ENCODE data around the gene NCOA7. TPM values are rescaled to one million over a fixed set of nuclear protein-coding genes. Genes with fewer than 3 reads are reported as not detected.

The NCOA7 gene
- total and polyA plus RNA-seq, 11 donors: 3.8 to 23.1 (median 8.2) TPM

DNA sequence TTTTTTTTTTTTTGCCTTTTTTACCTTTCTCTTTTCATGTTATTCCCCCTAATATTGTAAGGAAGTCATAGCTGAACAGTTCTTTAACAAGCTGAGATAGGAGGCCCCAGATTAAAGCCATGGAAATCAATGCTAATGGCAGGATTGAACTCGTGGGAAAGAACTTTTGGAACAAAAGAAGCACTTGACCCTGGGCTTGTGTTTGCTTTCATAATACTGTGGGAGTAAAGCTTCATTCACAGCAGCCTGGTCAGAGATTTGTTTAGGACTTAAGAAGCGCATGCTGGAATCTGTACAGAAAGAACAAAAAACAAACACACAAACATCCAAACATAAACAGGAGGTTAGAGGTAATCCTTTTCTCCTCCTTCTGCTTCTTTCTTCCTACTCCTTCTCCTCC is 36.2 kb upstream of the NCOA7 start:
- H3K9me3 ChIP-seq: no peaks in the 10 kb centered on the region
- ATAC-seq: no peak
- TF ChIP-seq POLR2A (IDR thresholded peaks at IDR 0.05): no peak
- TF ChIP-seq, protein P1, sequence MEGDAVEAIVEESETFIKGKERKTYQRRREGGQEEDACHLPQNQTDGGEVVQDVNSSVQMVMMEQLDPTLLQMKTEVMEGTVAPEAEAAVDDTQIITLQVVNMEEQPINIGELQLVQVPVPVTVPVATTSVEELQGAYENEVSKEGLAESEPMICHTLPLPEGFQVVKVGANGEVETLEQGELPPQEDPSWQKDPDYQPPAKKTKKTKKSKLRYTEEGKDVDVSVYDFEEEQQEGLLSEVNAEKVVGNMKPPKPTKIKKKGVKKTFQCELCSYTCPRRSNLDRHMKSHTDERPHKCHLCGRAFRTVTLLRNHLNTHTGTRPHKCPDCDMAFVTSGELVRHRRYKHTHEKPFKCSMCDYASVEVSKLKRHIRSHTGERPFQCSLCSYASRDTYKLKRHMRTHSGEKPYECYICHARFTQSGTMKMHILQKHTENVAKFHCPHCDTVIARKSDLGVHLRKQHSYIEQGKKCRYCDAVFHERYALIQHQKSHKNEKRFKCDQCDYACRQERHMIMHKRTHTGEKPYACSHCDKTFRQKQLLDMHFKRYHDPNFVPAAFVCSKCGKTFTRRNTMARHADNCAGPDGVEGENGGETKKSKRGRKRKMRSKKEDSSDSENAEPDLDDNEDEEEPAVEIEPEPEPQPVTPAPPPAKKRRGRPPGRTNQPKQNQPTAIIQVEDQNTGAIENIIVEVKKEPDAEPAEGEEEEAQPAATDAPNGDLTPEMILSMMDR (IDR thresholded peaks at IDR 0.05): no peak
- H3K27ac ChIP-seq: peak overlapping the region in 10 of 12 donors; percentile 16 to 99 (median 89)
- WGBS, 4 donors: 56 to 58% (median 56%) methylated on average over 2 of the region's 2 CpGs
- peaks cover 0 to 53% (median 0%) of the 10 kb centered on the region in 9 donors for H3K27me3 ChIP-seq
- intact Hi-C loops (cut with DNase I): loop anchor here in 6 of 10 donors (1.0 to 5.0 kb wide), 3 partner anchors 392 to 442 kb away; no protein-coding TSS in a partner anchor
- peaks cover 0 to 47% (median 10%) of the 10 kb centered on the region in 12 donors for H3K4me1 ChIP-seq
- H3K4me3 ChIP-seq: peak overlapping the region in 1 of 12 donors; percentile 85
- no peak for DNase-seq
- H3K36me3 ChIP-seq: peaks cover 0 to 47% (median 12%) of the 10 kb centered on the region in 9 donors

DNA sequence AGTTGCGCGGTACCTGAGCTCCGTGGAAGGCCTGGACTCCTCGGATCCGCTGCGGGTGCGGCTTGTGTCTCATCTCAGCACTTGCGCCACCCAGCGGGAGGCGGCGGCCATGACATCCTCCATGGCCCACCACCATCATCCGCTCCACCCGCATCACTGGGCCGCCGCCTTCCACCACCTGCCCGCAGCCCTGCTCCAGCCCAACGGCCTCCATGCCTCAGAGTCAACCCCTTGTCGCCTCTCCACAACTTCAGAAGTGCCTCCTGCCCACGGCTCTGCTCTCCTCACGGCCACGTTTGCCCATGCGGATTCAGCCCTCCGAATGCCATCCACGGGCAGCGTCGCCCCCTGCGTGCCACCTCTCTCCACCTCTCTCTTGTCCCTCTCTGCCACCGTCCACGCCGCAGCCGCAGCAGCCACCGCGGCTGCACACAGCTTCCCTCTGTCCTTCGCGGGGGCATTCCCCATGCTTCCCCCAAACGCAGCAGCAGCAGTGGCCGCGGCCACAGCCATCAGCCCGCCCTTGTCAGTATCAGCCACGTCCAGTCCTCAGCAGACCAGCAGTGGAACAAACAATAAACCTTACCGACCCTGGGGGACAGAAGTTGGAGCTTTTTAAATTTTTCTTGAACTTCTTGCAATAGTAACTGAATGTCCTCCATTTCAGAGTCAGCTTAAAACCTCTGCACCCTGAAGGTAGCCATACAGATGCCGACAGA is 31.4 kb upstream of the NCOA7 start:
- peak in 4 of 5 donors; percentile 47 to 67 (median 61) for DNase-seq
- intact Hi-C loops (cut with DNase I): no loop called here
- H3K4me1 ChIP-seq: peaks cover 0 to 66% (median 9%) of the 10 kb centered on the region in 12 donors
- peaks cover 0 to 10% (median 0%) of the 10 kb centered on the region in 9 donors for H3K27me3 ChIP-seq
- H3K9me3 ChIP-seq: no peaks in the 10 kb centered on the region
- TF ChIP-seq POLR2A (IDR thresholded peaks at IDR 0.05): peak in 1 of 2 donors; percentile 27
- TF ChIP-seq, protein P1 (IDR thresholded peaks at IDR 0.05): peak in 9 of 12 donors; percentile 23 to 58 (median 39)
- peak; percentile 23 to 72 (median 36) for ATAC-seq
- WGBS, 4 donors: 66 to 81% (median 75%) methylated on average over 42 of the region's 42 CpGs
- H3K4me3 ChIP-seq: peak overlapping the region in 1 of 12 donors; percentile 6
- H3K36me3 ChIP-seq: peaks cover 0 to 66% (median 18%) of the 10 kb centered on the region in 9 donors
- H3K27ac ChIP-seq: peak overlapping the region in 8 of 12 donors; percentile 17 to 56 (median 43)

DNA sequence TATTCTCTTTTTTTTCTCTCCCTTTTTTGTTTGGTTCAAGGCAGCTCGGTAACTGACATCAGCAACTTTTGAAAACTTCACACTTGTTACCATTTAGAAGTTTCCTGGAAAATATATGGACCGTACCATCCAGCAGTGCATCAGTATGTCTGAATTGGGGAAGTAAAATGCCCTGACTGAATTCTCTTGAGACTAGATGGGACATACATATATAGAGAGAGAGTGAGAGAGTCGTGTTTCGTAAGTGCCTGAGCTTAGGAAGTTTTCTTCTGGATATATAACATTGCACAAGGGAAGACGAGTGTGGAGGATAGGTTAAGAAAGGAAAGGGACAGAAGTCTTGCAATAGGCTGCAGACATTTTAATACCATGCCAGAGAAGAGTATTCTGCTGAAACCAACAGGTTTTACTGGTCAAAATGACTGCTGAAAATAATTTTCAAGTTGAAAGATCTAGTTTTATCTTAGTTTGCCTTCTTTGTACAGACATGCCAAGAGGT is 30.8 kb upstream of the NCOA7 start:
- Histone ChIP-seq H3K36me3 (peaks cover 0 to 60% (median 18%) of the 10 kb centered on the region in 9 donors), H3K27ac (peak overlapping the region in 10 of 12 donors; percentile 16 to 56 (median 40)), H3K4me3 (peak overlapping the region in 1 of 12 donors; percentile 16), H3K4me1 (peaks cover 0 to 66% (median 7%) of the 10 kb centered on the region in 12 donors), H3K9me3 (no peaks in the 10 kb centered on the region), H3K27me3 (peaks cover 0 to 10% (median 0%) of the 10 kb centered on the region in 9 donors)
- intact Hi-C loops (cut with DNase I): loop anchor here in 3 of 10 donors (10.0 kb wide), 4 partner anchors 245 to 885 kb away; partner anchors contain the start of gene TPD52L1 (in 1 of the 3)
- DNase-seq (no peak), ATAC-seq (peak in 1 of 4 donors; percentile 15)
- WGBS, 4 donors: 53 to 69% (median 60%) methylated on average over 5 of the region's 5 CpGs
- TF ChIP-seq POLR2A (IDR thresholded peaks at IDR 0.05): no peak
- TF ChIP-seq, protein P1 (IDR thresholded peaks at IDR 0.05): no peak

Data from heart left ventricle (tissue), 16 donors.